LoVo (cell line): ENCODE measurements around the gene ZNF800.

Experiments
- DNase-seq: peaks from one replicate; pipeline ENCODE4 v3.0.0-alpha.2; 2016; ENCODE audit warnings: low spot score

Gene ZNF800

DNA sequence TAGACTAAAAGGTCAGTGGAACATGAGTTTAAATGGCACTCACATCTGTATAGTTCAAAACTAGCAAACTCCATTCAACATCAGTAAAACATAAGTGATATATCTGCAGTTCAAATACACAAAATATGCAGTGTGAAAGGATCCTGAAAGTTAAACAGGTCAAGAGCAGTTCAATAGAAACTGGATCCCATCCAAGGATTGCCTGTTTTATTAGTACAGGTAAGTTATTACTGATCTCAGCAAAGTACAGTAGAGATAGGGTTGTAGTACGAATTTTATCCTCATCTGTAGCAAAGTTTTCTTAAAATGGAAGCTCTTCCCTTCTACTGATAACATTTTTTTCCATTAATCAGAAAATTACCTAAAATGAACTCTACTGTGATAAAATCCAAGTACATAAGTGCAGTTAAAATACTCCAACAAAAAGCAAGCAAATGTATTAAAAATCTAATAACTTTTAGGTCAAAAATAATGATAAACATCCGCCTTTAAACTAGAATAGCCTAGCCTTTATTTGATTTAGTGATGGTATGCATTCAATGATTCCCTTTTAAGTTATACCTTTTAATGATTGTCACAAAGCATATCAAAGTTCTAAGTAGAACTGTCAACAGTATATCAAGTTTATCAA is 2.2 kb downstream of the ZNF800 start:
- no peak for DNase-seq

GRCh38 chr7:127389321-127389720 is 3.2 kb downstream of the ZNF800 start:
- DNase-seq: no peak

- DNase-seq: no peak
Measured at GRCh38 chr7:127387974-127388373, 4.5 kb downstream of the ZNF800 start.

DNA sequence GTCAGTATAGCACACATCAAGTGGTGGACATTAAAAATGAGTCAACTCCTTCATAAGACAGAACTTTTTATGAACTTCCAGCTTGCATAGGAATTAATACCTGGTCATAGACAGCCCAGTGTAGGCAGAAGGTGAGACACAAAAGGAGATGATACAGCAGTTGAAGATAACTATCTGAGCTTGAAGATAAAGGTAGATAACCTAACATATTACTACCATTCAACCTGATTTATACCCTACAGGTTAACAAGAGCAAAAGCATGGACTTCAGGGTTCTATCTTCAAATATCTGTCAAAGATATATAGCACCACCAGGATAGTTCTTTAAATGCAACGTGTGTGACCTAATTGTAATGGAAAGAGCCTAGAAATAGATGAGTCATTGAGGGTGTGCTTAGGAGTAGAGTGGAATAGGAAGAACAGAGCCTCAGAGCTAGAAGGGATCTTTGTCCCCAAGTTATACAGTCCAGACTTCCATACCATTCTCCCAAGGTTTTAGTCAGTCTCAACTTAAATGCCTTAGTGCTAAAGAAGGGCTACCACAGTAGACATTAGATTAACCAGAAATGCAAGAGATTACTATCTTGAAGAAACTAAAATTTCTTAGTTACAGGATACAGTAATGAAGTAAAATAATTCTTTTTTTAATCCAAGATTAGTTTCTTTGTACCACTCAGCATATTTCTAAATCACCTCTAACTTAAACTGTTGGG is 9.2 kb downstream of the ZNF800 start:
- DNase-seq: peak; percentile 48

GRCh38 chr7:127382301-127383085 is 10.0 kb downstream of the ZNF800 start:
- DNase-seq: no peak

GRCh38 chr7:127380479-127380878 is 12.0 kb downstream of the ZNF800 start:
- no peak for DNase-seq

GRCh38 chr7:127379642-127380041 is 12.9 kb downstream of the ZNF800 start:
- DNase-seq: no peak

DNA sequence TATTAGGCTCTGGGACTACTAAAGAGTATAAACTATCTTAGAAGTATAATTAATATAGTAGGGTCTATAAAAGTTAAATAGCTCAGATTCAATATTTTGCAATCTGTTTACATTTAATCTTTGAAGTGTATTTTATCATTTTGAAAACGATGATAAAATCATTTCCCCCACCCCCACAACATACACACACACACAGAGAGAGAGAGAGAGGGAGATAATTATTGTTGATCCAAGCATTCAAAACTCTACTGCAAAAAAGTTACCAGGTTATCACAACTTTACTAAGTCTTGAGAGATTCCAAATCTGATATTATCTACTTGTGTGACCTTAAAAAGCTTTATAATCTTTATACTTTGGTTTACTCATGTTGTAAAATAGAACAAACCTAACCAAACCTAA is 14.0 kb downstream of the ZNF800 start:
- DNase-seq: no peak

DNA sequence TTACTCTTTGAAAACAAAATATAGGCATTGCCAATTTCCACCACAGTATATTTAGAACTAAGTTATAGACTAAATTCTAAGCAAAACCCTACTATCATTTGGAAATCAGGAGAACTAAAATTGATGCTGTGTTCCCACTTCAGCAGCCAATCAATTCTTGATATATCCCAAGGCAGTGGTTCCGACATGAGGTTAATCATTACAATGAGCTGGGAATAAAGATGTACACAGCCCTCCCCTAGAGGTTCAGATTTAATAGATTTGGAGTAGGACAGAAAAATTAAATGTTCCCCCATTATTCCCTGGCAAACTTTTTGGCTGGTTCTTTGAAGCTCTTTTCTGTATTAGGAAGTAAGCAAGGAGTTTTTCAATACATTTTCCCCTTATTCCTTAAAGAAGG is 15.1 kb downstream of the ZNF800 start:
- no peak for DNase-seq

GRCh38 chr7:127375631-127376030 is 16.9 kb downstream of the ZNF800 start:
- DNase-seq: no peak

DNA sequence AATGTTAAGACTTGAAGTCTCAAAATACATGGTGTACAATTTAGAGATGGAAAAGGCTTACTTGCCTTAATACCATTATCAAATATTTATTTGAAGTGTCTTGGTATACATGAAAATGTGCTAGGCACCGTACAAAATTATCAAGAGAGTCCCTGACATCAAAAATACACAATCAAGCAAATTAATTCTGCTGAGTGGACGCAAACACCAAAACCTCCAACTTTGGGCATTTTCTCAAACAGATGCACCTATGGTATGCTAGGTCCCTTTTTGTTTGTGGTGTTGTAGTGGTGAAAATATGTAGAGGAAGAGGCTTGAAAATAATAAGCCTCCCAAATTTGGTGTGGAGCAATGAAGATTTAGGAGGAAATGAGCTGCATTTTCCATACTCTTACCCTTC is 24.8 kb downstream of the ZNF800 start:
- DNase-seq: no peak

DNA sequence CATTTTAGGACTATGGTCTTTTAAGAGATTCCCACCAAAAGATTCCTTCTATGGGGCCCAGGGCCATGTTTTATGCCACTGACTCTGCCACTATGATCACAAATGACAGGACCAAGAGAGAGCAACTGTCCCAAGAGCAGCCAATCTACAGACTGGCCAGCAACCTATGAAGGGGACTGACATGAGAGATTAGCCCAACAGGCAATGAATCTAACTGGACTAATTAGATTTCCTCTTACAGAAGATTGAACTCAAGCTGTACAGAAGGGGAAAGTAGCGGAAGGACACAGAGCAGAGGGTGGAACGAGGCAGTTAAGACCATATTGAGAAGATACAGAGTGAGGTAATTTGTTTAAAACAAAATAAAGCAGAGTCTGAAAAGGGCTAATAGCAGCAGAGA is 25.8 kb downstream of the ZNF800 start:
- DNase-seq: no peak

DNA sequence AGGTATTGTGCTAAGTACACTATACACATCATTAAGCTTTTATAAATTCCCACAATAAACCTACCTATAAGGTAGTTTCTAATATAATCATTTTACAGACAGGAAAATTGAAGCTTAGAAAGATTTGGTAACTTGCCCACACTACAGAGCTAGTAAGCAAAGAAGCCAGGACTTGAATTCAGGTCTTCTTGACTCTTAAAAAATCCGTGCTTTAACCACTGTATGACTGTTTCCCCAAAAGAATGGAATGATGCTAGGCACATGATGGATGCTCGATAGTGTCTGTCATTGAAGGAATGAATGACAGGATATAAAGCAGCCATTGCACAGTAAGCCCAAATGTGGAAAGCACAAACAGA is 26.6 kb downstream of the ZNF800 start:
- DNase-seq: no peak

DNA sequence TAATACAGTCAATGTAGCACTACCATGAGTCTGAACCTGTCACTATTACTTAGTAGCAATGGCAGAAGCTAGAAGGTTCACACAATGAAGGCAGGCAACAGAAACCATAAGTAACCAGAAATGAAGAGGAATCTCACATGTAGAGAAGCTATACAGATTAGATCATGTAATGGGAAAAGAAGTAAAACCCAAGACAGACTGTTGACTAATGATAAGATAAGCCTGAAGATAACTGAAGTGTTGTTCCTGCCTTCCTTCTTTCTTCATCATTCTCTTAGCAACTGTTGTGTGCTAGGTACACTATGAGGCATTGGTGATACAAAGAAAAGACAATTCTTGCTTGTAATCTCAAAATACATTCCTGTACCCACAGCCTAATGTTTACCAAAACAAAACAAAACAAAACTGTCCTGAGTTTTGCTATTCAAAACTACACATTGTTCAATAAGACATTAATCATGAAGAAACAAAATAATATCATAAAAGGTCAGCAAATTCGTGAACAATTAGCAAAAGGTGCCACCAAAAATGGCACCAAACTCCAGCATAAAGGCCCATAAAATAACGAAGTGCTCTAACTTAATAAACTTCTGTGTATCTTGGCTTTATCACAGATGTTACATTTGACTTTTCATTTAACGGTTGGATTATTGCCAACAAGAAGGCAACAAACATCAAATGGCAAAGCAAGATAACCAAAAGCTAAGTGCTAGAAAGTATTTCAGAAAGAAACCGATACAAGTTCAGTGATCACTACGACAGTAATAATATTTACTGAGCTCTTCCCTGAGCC is 27.1 kb downstream of the ZNF800 start:
- DNase-seq: no peak

DNA sequence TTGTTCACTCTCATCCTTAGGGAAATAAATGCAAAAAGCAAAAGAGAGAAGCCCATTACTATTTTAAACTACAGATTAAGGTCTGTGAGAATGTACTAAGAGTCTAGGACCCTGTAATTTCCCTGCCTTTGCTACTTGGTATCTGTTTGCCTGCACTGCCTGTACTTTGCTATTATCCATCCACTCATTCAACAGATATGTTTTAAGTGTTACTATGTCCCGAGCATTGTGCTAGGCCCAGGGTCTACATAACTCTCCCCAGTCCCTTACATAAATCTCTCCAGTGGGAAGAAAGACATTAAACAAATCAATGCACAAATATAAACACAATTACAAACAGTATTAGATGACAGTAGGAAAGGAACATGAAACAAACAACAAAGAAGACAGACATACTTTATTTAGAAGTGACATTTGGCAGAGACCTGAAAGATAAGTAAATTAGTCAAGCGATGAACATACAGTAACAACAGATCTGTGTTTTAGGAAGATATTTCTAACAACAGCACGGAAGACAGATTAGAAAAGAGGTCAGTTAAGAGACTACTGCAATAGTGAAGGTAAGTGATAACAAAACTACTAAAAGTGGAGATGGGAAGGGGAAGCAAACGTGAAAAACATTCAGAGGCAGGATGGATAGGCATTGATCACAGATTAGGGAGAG is 30.0 kb downstream of the ZNF800 start:
- no peak for DNase-seq

GRCh38 chr7:127361736-127362135 is 30.8 kb downstream of the ZNF800 start:
- no peak for DNase-seq

DNA sequence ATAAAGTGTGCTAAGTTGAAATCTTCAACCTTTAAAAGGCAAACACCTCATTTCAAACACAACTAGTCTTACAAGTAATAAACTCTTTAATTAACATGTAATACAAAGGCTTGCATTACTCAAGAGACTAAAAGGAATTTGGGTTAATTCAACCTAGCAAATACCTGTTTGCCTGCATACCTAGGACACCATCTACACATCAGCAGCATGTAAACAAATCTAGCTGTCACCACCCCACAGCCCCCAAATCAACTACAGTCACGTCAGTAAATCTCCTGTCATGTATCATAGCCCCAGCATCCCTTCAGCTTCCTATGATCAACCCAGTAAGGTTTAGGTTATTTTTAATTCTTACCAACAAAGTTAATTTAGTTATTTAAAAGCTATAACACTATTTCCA is 33.5 kb downstream of the ZNF800 start:
- no peak for DNase-seq

DNA sequence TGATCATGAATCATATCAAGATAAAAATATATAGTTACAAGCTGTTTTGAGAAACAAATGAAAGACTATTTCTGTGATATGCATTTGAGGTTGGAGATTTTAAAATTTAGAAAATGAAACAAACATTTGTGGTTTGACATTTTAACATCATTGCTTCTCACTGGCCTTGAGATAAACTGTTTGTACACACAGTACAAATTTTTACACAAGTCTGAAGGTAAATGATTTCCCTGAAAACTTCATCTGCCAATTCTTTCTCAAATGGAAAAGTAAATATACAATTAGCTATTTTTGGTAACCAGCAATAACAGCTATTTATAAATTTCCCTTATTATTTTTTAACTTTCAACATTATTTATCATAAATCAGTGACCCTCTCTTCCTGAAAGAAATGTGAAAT is 38.6 kb downstream of the ZNF800 start:
- no peak for DNase-seq

DNA sequence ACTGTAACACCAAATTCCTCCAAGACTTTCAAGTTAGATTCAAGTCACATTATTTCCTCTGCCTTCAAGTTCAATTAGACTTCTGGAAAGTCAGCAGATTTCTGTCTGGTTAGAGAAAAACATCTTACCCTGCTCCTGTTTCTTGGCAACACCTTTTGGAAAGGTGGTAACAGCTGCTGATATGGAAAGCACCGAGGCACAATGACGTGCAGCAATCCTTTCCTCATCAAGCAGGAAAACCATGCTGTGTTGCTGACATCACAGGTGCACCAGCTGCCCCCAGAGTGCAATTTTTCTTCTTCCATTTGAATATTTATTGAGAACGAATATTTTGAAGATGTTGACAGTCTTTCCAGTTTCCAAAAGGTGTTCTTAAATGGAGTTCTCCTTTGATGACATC is 41.9 kb downstream of the ZNF800 start:
- no peak for DNase-seq

DNA sequence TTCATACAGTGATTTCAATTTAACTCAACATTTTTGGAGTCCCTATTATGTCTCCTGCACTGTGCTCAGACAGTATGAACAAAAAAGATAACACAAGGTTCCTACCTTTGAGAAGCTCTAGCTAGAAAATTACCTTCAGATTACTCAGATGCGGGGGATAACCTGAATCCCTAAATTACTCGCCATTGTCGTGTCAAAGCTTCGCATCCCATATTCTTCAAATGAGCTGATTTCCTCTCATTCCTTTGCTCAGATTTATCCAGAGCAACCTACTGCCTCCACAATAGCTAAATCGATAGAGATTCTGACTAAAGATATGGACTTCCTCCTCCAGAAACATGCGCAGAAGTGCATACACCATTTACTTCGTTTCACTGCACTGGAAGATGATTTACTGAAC is 42.6 kb downstream of the ZNF800 start:
- DNase-seq: no peak

- no peak for DNase-seq
Measured at GRCh38 chr7:127348247-127348631, 44.3 kb downstream of the ZNF800 start.
